ENCODE data around the gene SNX25.

DNA sequence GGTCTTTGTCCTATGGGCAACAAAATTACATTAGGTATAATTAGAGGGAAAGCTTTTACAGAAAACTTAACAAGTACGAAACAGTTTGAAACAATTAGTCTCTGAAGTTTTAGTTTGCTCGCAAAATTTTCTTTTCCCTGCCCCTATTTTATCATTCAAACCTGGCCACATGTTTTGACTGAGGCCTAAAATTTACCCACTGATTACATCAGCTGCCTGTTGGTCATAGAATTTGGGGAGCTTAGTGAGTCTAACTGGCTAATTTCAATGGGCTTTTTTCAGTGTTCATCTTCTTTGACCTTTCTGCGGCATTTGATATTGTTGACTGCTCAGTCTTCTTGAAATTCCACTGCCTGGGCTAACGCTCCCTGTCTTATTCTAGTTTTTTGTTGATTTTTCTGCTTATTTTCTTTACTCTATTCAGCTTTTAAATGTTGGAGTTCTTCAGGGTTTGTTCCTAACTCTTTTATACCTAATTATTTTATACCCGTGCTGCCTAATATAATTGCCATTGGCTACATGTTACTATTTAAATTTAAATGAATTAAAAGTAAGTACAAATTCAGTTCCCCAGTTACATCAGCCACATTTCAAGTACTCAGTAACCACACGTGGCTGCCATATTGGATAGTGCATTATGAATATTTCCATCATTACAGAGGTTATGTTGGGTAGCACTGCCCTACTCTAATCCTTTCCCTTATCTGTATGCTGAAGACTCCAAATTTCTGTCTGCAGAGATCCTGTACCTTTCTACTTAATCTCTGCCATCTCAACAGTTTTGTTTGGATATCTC lies 87.5 kb downstream of the SNX25 start:
- TF ChIP-seq SIN3A (IDR thresholded peaks at IDR 0.05; ENCODE audit: borderline replicate concordance, insufficient read depth, low read length) (no peak), POLR2AphosphoS5 (IDR thresholded peaks at IDR 0.05; ENCODE audit: low read depth, low read length) (no peak)
